WI38 (cell line): ENCODE measurements around the gene ATP6V0E2.

ENCODE experiments used
- H3K4me3 ChIP-seq: 2 replicates; pipeline ENCODE4 v1.5.1; 2011; ENCODE audit warnings: low read depth, mild to moderate bottlenecking, control low read depth, low read length
- CTCF ChIP-seq: IDR thresholded peaks from 2 replicates; pipeline ENCODE4 v1.5.1; 2012; ENCODE audit warnings: low read depth, mild to moderate bottlenecking, control low read depth, low read length

ATP6V0E2 gene

GRCh38 chr7:149873074-149873969 is at the start of gene ATP6V0E2:
Gene ATP6V0E2 (plus strand): TSS chr7:149873969. CDS start chr7:149874066, 97 bp downstream.
- peak within 1 kb of the TSS; percentile 75 for H3K4me3 ChIP-seq
- TF ChIP-seq CTCF = no peak

- TF ChIP-seq CTCF = no peak
- H3K4me3 ChIP-seq = no peak overlapping the region
These were observed 49.4 kb upstream of the ATP6V0E2 start for GRCh38 chr7:149824301-149824741.

- TF ChIP-seq CTCF = no peak
- no peak overlapping the region for H3K4me3 ChIP-seq
These were observed 48.8 kb upstream of the ATP6V0E2 start for GRCh38 chr7:149824748-149825566.

- TF ChIP-seq CTCF = no peak
- no peak overlapping the region for H3K4me3 ChIP-seq
These were observed 48.0 kb upstream of the ATP6V0E2 start for GRCh38 chr7:149825567-149826343.

- H3K4me3 ChIP-seq = no peak overlapping the region
- no peak for TF ChIP-seq CTCF
These were observed 47.3 kb upstream of the ATP6V0E2 start for GRCh38 chr7:149826344-149827088.

GRCh38 chr7:149827089-149827981 is 46.4 kb upstream of the ATP6V0E2 start:
- H3K4me3 ChIP-seq = no peak overlapping the region
- TF ChIP-seq CTCF = no peak
